Measurements from ENCODE around the gene FHIP2A.
"Not testable (repeated sequence)": the region's sequence is repeated elsewhere in the genome, so short reads cannot be mapped to it uniquely, and the experiment has no call there.

Gene FHIP2A

DNA sequence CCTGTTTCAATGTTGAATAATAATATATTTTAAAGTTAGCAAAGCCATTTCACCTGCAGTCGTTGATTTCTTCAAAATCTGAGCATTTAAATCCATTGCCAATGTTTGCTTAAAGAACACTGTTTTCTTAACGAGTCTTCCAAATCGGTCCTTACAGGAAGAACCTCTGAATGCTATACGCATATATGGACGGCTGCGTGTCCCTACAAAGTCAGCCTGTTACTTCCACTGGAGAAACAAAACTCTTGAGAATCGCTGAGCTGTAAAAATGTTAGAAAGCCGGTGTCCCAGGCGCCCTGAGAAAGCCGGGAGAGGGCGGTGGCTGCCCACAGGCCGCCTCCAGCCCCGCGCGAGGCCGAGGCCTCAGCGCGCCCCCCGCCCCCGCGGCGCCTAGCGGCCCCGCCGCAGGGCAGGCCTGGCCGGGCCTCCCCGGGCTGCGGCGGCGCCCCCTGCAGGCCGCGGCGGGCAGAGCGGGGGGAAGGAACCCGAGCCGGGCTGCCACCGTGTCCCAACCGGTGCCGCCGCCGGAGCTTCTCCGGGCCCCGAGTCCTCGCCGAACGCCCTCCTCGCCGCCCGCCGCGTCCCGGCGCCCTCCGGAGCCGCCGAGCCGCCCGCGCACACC, at the start of gene FHIP2A:
TSS of gene FHIP2A (plus strand) at position 488 of the 622 bp plus-strand sequence. CDS start 299 bp downstream, outside the sequence.
- DNase-seq (ENCODE audit: low spot score), result peak; percentile 84

- no peak for DNase-seq (ENCODE audit: low spot score)
Observed at GRCh38 chr10:114772496-114773196, 48.9 kb upstream of the FHIP2A start.

- no peak for DNase-seq (ENCODE audit: low spot score)
Observed at GRCh38 chr10:114773197-114773532, 48.4 kb upstream of the FHIP2A start.

- not testable (repeated sequence) for DNase-seq (ENCODE audit: low spot score)
Observed at GRCh38 chr10:114775082-114775481, 46.5 kb upstream of the FHIP2A start.

GRCh38 chr10:114777415-114777814, 44.2 kb upstream of the FHIP2A start:
- no peak for DNase-seq (ENCODE audit: low spot score)

- no peak for DNase-seq (ENCODE audit: low spot score)
Observed at GRCh38 chr10:114779803-114780576, 41.6 kb upstream of the FHIP2A start.

DNA sequence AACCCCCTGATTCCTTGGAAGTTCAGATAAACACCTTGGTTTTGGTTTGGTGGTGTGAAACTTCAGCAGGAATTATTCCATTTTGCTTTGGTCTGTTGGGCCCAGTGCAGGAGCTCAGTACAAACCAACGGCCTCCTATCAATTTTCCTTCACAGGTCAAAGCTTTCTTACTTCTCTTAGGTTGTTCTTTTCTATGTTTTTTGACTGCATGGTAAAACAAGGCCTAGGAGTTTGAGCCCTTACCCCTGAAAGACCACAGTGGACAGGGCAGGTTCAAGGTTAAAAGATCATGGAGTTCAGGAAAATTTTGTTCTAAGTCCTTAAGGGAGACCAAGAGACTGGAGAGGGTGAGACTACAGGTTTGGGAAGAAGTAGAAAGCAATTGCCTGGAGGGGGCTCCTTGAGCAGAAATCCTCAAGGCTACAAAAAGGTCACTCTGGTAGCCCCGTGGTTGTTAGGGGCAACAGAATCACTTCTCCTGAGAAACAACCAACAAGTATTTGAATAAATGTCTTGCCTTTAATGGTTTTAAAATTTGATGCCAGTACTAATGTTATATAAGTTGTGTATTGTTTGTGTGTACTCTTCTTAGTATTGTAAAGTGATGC, 40.9 kb upstream of the FHIP2A start:
- no peak for DNase-seq (ENCODE audit: low spot score)

DNA sequence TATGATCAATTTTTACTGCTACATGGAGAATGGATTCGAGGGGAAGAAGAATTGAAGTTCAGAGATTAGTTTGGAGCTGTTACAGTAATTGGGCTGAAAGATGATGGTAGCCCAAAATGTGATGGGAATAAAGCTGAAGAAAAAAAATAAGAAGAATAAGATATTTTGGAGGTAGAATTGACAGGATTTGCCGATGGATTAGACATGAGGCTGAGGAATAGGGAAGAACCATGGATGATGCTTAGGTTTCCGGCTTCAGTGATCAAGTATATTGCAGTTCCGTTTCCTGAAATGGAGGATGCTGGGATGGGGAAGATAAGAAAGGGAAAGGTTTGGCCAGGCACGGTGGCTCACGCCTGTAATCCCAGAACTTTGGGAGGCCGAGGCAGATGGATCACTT, 38.9 kb upstream of the FHIP2A start:
- DNase-seq (ENCODE audit: low spot score), result no peak

DNA sequence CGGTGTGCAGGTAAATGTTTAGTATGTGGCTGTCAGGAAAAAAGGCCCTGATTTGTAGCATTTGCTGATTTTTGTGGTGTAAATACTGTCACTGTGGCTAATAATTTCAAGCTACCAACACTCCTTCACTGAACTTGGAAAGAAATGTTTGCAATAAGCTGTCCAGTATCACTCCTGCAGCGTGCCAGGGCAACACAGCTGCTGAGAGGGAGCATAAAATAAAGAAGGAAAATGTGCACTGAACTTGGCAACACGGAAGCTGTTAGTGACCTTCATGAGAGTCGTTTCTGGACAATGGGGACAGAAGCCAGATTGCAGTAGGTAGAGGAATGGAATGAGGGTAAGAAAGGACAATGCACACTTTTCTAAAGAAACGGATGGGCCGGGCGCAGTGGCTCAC, 37.9 kb upstream of the FHIP2A start:
- DNase-seq (ENCODE audit: low spot score), result no peak

DNA sequence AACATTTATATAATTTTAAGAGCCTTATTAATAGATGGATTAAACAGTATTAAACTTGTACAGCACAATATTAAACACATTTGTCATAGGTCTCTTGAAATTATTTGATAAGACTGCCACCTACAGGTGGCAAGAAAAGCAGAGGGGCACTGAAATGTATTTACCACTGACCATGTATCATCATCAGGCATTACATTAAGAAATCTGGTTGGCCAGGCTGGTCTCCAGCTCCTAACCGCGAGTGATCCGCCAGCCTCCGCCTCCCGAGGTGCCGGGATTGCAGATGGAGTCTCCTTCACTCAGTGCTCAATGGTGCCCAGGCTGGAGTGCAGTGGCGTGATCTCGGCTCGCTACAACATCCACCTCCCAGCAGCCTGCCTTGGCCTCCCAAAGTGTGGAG, 35.1 kb upstream of the FHIP2A start:
- peak; percentile 50 for DNase-seq (ENCODE audit: low spot score)

DNA sequence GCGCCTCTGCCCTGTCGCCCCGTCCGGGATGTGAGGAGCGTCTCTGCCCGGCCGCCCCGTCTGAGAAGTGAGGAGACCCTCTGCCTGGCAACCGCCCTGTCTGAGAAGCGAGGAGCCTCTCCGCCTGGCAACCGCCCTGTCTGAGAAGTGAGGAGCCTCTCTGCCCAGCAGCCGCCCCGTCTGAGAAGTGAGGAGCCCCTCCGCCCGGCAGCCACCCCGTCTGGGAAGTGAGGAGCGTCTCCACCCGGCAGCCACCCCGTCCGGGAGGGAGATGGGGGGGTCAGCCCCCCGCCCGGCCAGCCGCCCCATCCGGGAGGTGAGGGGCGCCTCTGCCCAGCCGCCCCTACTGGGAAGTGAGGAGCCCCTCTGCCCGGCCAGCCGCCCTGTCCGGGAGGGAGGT, 34.4 kb upstream of the FHIP2A start:
- DNase-seq (ENCODE audit: low spot score), result not testable (repeated sequence)

DNA sequence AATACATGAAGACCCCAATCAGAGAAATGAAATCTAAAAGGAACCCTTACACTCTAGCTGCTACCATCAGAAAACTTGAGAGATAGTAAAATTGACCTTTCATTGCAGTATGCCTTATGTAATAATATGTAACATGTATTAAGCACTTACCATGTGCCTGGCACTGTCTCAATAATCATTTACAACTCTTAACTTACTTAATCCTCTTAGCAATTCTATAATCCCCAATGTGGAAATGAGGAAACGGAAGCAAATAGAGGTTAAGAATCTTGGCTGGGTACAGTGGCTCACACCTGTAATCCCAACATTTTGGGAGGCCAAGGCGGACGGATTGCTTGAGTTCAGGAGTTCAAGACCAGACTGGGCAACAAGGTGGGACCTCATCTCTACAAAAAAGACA, 29.8 kb upstream of the FHIP2A start:
- DNase-seq (ENCODE audit: low spot score), result no peak

DNA sequence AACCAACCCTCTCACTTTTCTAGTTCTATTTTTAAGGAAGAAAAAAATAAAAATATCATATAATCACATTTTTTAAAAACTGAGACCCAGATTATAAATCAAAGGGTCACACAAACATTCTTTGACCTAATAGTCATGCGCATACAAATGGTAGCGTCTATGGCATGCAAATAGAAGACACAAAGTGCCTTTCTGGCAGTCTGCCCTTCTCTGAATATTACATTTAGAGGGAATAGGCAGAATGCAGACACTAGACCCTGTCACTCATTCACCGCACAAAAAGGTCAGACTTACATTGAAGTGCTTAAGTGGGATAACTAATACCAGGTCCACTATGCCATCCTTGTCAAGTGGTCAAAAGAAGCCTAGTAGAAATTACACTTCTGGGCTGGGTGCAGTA, 26.5 kb upstream of the FHIP2A start:
- DNase-seq (ENCODE audit: low spot score), result no peak

DNA sequence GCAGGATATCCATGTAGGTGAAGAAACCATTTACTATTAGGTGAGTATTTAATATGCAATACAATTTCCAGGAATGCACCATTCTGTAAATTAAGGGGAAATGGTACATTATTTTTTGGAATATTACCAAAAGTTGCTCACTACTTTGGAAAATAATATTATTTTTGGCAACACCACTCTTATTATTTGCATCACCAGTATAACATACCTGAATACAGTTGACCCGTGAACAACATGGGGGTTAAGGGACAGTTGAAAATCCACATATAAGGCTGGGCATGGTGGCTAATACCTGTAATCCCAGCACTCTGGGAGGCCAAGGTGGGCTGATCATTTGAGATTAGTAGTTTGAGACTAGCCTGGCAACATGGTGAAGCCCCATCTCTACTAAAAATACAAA, 21.2 kb upstream of the FHIP2A start:
- no peak for DNase-seq (ENCODE audit: low spot score)

DNA sequence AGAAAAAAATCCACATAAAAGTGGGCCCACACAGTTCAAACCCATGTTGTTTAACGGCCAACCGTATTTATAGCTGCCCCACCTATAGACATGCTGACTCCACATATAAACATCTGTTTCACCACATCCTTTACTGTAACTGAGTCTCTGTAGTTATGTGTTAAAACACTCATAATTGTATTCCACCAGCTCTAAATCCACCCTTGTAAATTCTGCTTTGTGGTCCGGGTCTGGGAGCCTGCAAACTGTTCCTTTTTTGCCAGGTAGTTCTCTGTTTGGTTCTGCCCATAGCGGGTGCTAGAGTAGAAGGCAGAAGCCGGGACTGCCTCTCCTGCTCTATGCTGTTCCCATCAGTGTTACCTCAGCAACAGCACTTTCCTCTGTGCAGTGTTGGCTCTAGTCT, 20.2 kb upstream of the FHIP2A start:
- no peak for DNase-seq (ENCODE audit: low spot score)

DNA sequence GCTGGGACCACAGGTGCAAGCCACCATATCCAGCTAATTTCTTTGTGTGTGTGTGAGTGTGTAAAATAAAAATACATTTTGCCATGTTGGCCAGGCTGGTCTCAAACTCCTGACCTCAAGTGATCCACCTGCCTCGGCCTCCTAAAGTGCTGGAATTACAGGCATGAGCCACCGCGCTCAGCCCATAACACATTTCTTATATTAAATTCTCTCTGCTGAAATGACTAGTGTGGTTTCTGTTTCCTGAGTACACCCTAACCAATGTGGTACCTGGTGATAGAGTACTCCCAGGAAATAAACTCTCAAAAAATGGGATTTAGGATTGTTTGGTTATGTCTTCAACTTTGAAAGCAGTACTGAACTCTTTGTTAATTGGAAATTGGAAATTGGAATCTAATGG, 19.4 kb upstream of the FHIP2A start:
- DNase-seq (ENCODE audit: low spot score), result no peak

DNA sequence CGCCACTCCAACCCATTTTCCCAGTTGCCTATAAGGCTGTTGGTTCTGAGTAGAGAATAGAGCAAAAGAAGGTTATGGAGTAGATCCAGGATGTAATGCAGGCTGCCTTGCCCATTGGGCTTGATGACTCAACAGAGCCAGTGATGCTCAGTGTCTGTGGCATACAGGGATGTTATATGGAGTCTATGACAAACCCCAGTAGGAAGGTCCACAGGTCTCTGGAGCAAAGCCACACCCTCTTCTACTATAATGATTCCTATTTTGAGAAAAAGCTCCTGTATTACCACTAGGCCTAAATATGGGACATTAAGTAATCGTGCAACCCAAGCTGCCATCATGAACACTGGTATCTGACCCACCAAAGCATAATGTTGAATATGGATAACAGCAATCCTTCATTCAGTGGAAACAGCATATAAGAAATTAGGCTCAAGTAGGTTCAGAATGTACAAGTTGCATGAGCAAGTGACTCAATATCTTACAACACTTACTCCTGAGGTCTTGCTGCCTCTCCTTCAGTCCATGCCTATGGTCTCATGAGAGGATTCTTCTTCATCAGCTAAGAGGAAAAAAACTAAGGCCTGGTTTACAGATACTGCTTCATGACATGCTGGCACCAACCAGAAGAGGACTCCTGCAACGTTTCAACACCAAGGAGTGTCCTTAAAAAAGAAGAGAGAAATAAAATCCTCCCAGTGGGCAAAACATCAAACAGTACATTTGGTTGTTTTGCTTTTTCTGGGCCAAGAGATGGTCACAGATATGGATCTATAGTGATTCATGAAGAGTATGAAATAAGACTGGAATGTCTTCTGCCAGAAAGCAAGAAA, 14.8 kb upstream of the FHIP2A start:
- no peak for DNase-seq (ENCODE audit: low spot score)

DNA sequence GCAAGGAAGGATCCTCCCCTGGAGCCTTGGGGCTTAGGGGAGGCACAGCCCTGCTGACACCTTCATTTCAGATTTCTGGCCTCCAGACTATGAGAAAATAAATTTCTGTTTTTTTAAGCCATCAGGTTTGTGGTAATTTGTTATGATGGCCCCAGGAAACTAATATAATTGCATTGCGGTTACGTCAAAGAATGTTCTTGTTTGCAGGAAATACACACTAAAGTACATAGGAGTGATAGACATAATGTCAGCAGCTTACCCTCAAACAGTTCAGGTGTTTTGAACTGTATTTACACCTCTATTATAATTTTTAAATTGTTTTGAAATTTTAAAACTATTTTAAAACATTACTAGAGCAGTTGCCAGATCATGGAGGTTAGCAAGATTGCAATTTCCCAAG, 12.6 kb upstream of the FHIP2A start:
- no peak for DNase-seq (ENCODE audit: low spot score)

DNA sequence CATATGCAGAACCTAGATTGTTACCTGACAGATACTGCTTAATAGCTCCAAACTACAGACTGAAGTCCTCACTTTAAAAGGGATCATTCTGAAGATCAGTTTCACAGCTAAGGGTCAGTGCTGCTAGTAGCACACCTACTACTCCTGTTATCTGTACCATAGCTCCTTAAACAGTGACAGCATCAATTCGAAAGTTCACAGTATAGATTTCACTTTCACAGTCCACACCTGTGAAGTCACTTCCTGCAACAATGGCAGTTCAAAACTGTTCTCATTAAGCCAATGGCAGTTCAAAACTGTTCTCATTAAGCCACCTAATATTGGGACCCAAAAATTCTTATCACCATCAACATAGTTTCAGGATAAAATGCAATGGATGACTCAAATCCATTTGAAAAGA, 10.7 kb upstream of the FHIP2A start:
- no peak for DNase-seq (ENCODE audit: low spot score)

DNA sequence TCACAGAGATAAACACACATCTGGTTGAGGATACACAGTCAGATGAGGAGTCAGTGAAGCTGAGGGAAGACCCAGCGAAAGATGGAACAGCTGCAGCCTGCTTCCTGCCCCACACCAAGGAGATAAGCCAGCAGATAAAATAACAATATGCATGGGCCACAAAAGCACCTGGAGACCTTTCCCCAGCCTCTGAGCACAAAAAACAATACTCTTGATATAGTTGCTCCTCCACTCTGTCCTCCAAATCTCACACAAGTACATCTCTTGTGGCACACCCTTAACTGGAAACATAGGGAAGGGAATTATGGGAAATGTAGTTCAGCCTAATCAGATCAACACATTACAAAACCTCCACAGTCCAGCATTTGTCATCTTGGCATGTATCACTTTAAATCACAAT, 9.7 kb upstream of the FHIP2A start:
- no peak for DNase-seq (ENCODE audit: low spot score)

- no peak for DNase-seq (ENCODE audit: low spot score)
Observed at GRCh38 chr10:114815791-114816190, 5.8 kb upstream of the FHIP2A start.

GRCh38 chr10:114816308-114816707, 5.3 kb upstream of the FHIP2A start:
- no peak for DNase-seq (ENCODE audit: low spot score)

All from hematopoietic multipotent progenitor cell treated with erythropoietin and hydrocortisone succinate and interleukin-3 and kit ligand, for 15 days (in vitro differentiated cells).